ENCODE measurements around the gene DCC. TPM values are rescaled to one million over a fixed set of nuclear protein-coding genes. Genes with fewer than 3 reads are reported as not detected.

DCC gene
- total RNA-seq, 3 donors from 2014 or later (not counting 1 experiment from before 2014, with no cell fraction given): not detected

DNA sequence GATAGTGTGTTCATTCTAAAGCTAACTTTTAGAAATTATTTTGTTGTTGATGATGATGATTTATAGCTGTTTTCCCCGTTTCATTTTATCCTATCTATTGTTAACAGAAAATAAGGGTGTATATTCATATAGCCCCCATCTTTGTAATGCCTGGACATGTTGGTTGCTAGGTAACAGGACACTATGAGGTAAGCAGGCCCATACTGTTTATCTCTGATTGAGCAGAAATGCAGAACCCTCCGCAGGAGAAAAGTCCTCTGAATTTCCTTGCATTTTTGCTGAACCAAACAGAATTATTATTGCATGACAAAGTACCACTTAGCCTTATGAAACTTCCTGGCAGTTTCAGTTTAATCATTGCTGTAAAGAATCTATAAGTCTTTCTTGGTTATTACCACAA lies 339.4 kb downstream of the DCC start:
- TF ChIP-seq, protein P1, sequence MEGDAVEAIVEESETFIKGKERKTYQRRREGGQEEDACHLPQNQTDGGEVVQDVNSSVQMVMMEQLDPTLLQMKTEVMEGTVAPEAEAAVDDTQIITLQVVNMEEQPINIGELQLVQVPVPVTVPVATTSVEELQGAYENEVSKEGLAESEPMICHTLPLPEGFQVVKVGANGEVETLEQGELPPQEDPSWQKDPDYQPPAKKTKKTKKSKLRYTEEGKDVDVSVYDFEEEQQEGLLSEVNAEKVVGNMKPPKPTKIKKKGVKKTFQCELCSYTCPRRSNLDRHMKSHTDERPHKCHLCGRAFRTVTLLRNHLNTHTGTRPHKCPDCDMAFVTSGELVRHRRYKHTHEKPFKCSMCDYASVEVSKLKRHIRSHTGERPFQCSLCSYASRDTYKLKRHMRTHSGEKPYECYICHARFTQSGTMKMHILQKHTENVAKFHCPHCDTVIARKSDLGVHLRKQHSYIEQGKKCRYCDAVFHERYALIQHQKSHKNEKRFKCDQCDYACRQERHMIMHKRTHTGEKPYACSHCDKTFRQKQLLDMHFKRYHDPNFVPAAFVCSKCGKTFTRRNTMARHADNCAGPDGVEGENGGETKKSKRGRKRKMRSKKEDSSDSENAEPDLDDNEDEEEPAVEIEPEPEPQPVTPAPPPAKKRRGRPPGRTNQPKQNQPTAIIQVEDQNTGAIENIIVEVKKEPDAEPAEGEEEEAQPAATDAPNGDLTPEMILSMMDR (IDR thresholded peaks at IDR 0.05): no peak
- intact Hi-C loops (cut with micrococcal nuclease): no loop called here
- Mint-ChIP-seq H3K36me3 (no peaks in the 10 kb centered on the region), H3K27me3 (ENCODE audit: low read depth in 2 of 2) (no peaks in the 10 kb centered on the region), H3K4me1 (no peaks in the 10 kb centered on the region), H3K9me3 (peaks cover 0 to 8% of the 10 kb centered on the region in 2 donors), H3K4me3 (no peak overlapping the region), H3K27ac (no peak overlapping the region)
- WGBS (ENCODE audit: insufficient coverage): 40% methylated on average over 1 of the region's 2 CpGs
- no peaks in the 10 kb centered on the region for H3K27me3 ChIP-seq (ENCODE audit: control insufficient read depth, insufficient read depth, low read length)
- no peak overlapping the region for H3K4me3 ChIP-seq (ENCODE audit: low read length)
- DNase-seq (no peak), ATAC-seq (no peak)
- no peaks in the 10 kb centered on the region for H3K9me3 ChIP-seq (ENCODE audit: control insufficient read depth, insufficient read depth, low read length)
- H3K4me1 ChIP-seq (ENCODE audit: control insufficient read depth, insufficient read depth, low read length): no peaks in the 10 kb centered on the region
- no peak overlapping the region for H3K27ac ChIP-seq (ENCODE audit: low read length)
- H3K36me3 ChIP-seq (ENCODE audit: control insufficient read depth, insufficient read depth, low read length): no peaks in the 10 kb centered on the region

DNA sequence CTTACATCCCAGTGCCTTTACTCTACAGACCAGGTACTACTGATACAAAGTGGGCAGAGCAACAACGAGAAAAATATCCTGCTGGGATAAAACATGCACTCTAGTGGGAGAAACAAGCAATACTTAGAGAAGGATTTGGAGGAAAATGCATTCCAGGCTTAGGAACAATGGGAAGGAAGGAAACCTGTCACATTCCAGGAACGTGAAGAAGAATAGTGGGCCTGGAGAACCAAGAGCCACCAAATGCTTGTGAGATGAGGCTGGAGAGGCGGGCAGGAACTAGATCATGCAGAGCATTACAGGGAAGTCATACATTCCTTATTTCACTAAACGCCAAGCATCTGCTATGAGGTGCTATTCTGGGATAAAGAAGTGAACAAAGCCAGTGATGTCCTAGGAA lies 342.3 kb downstream of the DCC start:
- no peaks in the 10 kb centered on the region for H3K4me1 ChIP-seq (ENCODE audit: control insufficient read depth, insufficient read depth, low read length)
- TF ChIP-seq, protein P1 (IDR thresholded peaks at IDR 0.05): no peak
- H3K4me3 Mint-ChIP-seq: no peak overlapping the region
- H3K36me3 Mint-ChIP-seq: no peaks in the 10 kb centered on the region
- DNase-seq (no peak), ATAC-seq (no peak)
- no peaks in the 10 kb centered on the region for H3K36me3 ChIP-seq (ENCODE audit: control insufficient read depth, insufficient read depth, low read length)
- peaks cover 3 to 12% of the 10 kb centered on the region in 2 donors for H3K9me3 Mint-ChIP-seq
- no peaks in the 10 kb centered on the region for H3K27me3 Mint-ChIP-seq (ENCODE audit: low read depth in 2 of 2)
- H3K27ac ChIP-seq (ENCODE audit: low read length): no peak overlapping the region
- no peaks in the 10 kb centered on the region for H3K4me1 Mint-ChIP-seq
- WGBS (ENCODE audit: insufficient coverage): 25% methylated on average over 4 of the region's 4 CpGs
- H3K27ac Mint-ChIP-seq: no peak overlapping the region
- H3K27me3 ChIP-seq (ENCODE audit: control insufficient read depth, insufficient read depth, low read length): no peaks in the 10 kb centered on the region
- no peaks in the 10 kb centered on the region for H3K9me3 ChIP-seq (ENCODE audit: control insufficient read depth, insufficient read depth, low read length)
- intact Hi-C loops (cut with micrococcal nuclease): no loop called here
- no peak overlapping the region for H3K4me3 ChIP-seq (ENCODE audit: low read length)

DNA sequence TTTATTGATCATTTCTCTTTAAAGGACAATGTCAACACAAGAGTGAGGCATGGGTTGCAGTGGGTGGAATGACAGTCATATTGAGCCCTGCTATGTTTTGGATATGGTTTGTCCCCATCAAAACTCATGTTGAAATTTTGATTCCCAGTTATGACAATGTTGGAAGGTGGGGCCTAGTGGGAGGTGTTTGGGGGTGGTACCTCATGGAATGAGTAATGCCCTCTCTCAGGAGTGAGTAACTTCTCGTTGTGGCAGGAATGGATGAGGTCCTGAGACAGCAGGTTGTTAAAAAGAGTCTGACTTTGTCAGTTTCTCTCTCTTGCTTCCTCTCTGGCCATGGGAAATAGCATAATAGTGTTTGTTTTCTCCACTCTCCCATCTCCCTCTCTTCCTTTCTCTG lies 345.3 kb downstream of the DCC start:
- ATAC-seq (no peak), DNase-seq (no peak)
- Histone ChIP-seq H3K4me3 (ENCODE audit: low read length) (no peak overlapping the region), H3K27me3 (ENCODE audit: control insufficient read depth, insufficient read depth, low read length) (no peaks in the 10 kb centered on the region), H3K9me3 (ENCODE audit: control insufficient read depth, insufficient read depth, low read length) (no peaks in the 10 kb centered on the region), H3K36me3 (ENCODE audit: control insufficient read depth, insufficient read depth, low read length) (no peaks in the 10 kb centered on the region), H3K27ac (ENCODE audit: low read length) (no peak overlapping the region), H3K4me1 (ENCODE audit: control insufficient read depth, insufficient read depth, low read length) (no peaks in the 10 kb centered on the region)
- no peaks in the 10 kb centered on the region for H3K4me1 Mint-ChIP-seq
- WGBS (ENCODE audit: insufficient coverage): 53% methylated on average over 1 of the region's 1 CpG
- no peak overlapping the region for H3K27ac Mint-ChIP-seq
- H3K27me3 Mint-ChIP-seq (ENCODE audit: low read depth in 2 of 2): no peaks in the 10 kb centered on the region
- peaks cover 3 to 13% of the 10 kb centered on the region in 2 donors for H3K9me3 Mint-ChIP-seq
- intact Hi-C loops (cut with micrococcal nuclease): no loop called here
- TF ChIP-seq, protein P1 (IDR thresholded peaks at IDR 0.05): no peak
- H3K36me3 Mint-ChIP-seq: no peaks in the 10 kb centered on the region
- H3K4me3 Mint-ChIP-seq: no peak overlapping the region

DNA sequence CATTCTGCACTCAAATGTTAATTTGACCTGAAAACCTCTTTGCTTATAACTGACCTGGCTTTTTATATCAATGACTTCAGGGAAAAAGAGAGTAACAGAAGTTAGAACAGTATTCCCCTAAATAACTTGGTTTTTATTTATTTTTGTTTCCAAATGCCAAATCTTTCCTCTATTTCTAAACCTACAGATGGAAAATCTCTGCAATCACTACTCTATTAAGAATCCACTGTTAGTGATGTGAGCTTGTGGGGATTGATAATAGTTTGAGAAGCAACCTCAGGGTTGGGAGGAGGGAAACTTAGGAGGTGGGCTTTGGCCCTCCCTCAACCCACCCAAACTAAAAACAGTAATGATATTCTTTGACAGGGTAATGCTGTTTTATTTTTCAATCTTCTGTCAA lies 351.8 kb downstream of the DCC start:
- Histone ChIP-seq H3K27ac (ENCODE audit: low read length) (no peak overlapping the region), H3K27me3 (ENCODE audit: control insufficient read depth, insufficient read depth, low read length) (no peaks in the 10 kb centered on the region), H3K4me1 (ENCODE audit: control insufficient read depth, insufficient read depth, low read length) (no peaks in the 10 kb centered on the region), H3K4me3 (ENCODE audit: low read length) (no peak overlapping the region), H3K36me3 (ENCODE audit: control insufficient read depth, insufficient read depth, low read length) (no peaks in the 10 kb centered on the region), H3K9me3 (ENCODE audit: control insufficient read depth, insufficient read depth, low read length) (no peaks in the 10 kb centered on the region)
- H3K9me3 Mint-ChIP-seq: peaks cover under 1 to 6% of the 10 kb centered on the region in 2 donors
- no peak overlapping the region for H3K27ac Mint-ChIP-seq
- ATAC-seq (no peak), DNase-seq (no peak)
- no peaks in the 10 kb centered on the region for H3K36me3 Mint-ChIP-seq
- H3K4me3 Mint-ChIP-seq: no peak overlapping the region
- intact Hi-C loops (cut with micrococcal nuclease): no loop called here
- no peaks in the 10 kb centered on the region for H3K4me1 Mint-ChIP-seq
- H3K27me3 Mint-ChIP-seq (ENCODE audit: low read depth in 2 of 2): no peaks in the 10 kb centered on the region
- TF ChIP-seq, protein P1 (IDR thresholded peaks at IDR 0.05): no peak
